ENCODE measurements around the gene SLC41A3. TPM values are rescaled to one million over a fixed set of nuclear protein-coding genes. Genes with fewer than 3 reads are reported as not detected.
"Not testable (repeated sequence)": the region's sequence is repeated elsewhere in the genome, so short reads cannot be mapped to it uniquely, and the experiment has no call there.

The SLC41A3 gene
- total RNA-seq, 1 donor from 2014 or later: 58.8 TPM

- H3K4me3 Mint-ChIP-seq: no peak overlapping the region
Observed at GRCh38 chr3:126003447-126004190, 80.3 kb downstream of the SLC41A3 start.

DNA sequence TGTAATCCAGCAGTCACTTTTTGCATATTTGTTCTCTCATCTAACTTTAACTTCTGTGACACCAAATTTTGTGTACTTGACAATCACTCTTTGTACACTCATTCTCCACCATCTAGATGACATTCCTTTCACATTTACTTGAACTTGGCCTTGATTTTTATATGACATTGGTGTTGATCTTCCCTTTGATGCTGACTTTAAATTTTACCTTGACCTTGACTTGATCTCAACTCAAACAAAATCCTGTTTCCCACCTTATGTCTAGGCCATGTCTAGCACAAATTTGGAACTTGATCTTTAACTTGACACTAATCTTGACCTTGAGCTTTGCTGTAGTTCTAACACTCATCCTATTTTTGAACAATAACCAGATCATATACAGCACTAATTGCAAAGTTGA, 81.7 kb downstream of the SLC41A3 start:
- no peak overlapping the region for H3K4me3 Mint-ChIP-seq
- H3K9me3 Mint-ChIP-seq: peaks cover 26% of the 10 kb centered on the region
- peaks cover 7% of the 10 kb centered on the region for H3K27me3 Mint-ChIP-seq (ENCODE audit: low read depth)
- TF ChIP-seq, protein P1, sequence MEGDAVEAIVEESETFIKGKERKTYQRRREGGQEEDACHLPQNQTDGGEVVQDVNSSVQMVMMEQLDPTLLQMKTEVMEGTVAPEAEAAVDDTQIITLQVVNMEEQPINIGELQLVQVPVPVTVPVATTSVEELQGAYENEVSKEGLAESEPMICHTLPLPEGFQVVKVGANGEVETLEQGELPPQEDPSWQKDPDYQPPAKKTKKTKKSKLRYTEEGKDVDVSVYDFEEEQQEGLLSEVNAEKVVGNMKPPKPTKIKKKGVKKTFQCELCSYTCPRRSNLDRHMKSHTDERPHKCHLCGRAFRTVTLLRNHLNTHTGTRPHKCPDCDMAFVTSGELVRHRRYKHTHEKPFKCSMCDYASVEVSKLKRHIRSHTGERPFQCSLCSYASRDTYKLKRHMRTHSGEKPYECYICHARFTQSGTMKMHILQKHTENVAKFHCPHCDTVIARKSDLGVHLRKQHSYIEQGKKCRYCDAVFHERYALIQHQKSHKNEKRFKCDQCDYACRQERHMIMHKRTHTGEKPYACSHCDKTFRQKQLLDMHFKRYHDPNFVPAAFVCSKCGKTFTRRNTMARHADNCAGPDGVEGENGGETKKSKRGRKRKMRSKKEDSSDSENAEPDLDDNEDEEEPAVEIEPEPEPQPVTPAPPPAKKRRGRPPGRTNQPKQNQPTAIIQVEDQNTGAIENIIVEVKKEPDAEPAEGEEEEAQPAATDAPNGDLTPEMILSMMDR (conservative IDR thresholded peaks at IDR 0.05): no peak
- DNase-seq (ENCODE audit: low read depth, low spot score): no peak
- H3K36me3 Mint-ChIP-seq (ENCODE audit: low read depth): peaks cover 33% of the 10 kb centered on the region
- H3K4me1 Mint-ChIP-seq: no peaks in the 10 kb centered on the region
- no peak overlapping the region for H3K27ac Mint-ChIP-seq (ENCODE audit: unreplicated experiment)

More at GRCh38 chr3:126003447-126004190, 80.3 kb downstream of the SLC41A3 start:
- Mint-ChIP-seq H3K36me3 (ENCODE audit: low read depth) (peaks cover 31% of the 10 kb centered on the region), H3K27ac (ENCODE audit: unreplicated experiment) (no peak overlapping the region), H3K9me3 (peaks cover 21% of the 10 kb centered on the region), H3K27me3 (ENCODE audit: low read depth) (peaks cover 6% of the 10 kb centered on the region), H3K4me1 (no peaks in the 10 kb centered on the region)
- TF ChIP-seq, protein P1 (conservative IDR thresholded peaks at IDR 0.05): no peak
- DNase-seq (ENCODE audit: low read depth, low spot score): no peak

GRCh38 chr3:125996751-125997150, 87.2 kb downstream of the SLC41A3 start:
- H3K4me1 Mint-ChIP-seq; H3K27ac Mint-ChIP-seq (ENCODE audit: unreplicated experiment); DNase-seq (ENCODE audit: low read depth, low spot score); H3K4me3 Mint-ChIP-seq; H3K27me3 Mint-ChIP-seq (ENCODE audit: low read depth): not testable (repeated sequence)
- Mint-ChIP-seq H3K9me3 (peaks cover 28% of the 10 kb centered on the region), H3K36me3 (ENCODE audit: low read depth) (peaks cover 32% of the 10 kb centered on the region)

DNA sequence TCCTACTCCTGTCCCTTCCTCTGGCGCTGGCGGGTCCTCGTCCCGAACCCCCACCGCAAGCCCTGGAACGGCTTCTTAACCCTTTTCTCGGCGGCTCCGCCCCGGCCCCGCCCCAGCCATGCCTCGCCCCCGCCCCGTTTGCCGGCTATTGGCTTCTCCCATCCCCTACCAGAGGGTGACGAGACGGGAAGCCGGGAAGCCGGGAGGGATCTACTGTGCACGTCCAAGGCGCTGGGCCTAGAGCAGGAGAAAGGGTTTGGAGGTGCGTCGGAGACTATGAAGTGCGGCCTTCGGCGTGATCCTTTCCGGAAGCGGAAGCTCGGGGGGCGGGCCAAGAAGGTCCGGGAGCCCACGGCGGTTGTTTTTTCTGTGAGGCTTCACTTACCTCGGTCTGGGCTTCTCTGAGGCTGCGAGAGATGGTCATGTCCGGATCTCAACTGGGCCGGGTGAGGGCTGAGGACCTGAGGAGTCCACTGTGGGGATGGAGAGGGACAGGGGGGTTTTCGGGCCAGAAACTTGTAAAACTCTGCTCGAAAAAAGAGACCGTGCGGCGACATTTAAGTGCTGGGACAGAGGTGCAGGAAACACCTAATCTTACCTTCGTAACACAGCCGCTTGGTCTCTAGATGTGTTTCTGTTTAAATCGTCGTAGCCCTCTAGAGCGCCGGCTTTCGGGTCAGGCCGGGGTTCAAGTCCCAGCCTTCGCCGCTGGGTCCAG, 93.5 kb downstream of the SLC41A3 start:
- Mint-ChIP-seq H3K36me3 (ENCODE audit: low read depth) (peaks cover 6% of the 10 kb centered on the region), H3K27ac (ENCODE audit: unreplicated experiment) (peak overlapping the region; percentile 99), H3K27me3 (ENCODE audit: low read depth) (no peaks in the 10 kb centered on the region), H3K4me3 (peak overlapping the region; percentile 100), H3K4me1 (peaks cover 18% of the 10 kb centered on the region), H3K9me3 (peaks cover 7% of the 10 kb centered on the region)
- TF ChIP-seq, protein P1 (conservative IDR thresholded peaks at IDR 0.05): no peak
- DNase-seq (ENCODE audit: low read depth, low spot score): peak; percentile 79

- not testable (repeated sequence) for H3K4me1 Mint-ChIP-seq; H3K4me3 Mint-ChIP-seq; H3K36me3 Mint-ChIP-seq (ENCODE audit: low read depth); H3K9me3 Mint-ChIP-seq; H3K27ac Mint-ChIP-seq (ENCODE audit: unreplicated experiment); H3K27me3 Mint-ChIP-seq (ENCODE audit: low read depth); DNase-seq (ENCODE audit: low read depth, low spot score)
Observed at GRCh38 chr3:125984951-125985350, 99.0 kb downstream of the SLC41A3 start.

DNA sequence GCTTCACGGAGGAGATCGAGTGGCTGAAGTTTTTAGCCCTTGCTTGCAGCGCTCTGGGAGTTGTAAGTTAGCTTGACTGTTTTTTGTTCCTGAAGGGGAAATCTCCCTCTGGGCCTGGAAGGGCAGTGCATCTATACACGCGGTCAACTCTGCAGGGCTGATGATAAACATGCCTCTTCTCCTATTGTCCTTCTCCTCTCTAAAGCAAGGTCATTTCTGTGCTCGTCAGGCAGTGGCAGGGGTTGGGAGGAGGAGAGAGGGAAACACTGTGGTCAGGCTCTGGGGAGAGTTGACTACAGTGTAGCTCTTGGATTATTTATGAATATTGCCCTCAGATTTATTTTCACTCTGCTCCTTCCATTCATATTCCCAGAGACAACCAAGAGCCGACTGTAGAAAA, 106.8 kb downstream of the SLC41A3 start:
- not testable (repeated sequence) for DNase-seq (ENCODE audit: low read depth, low spot score); H3K9me3 Mint-ChIP-seq; H3K27me3 Mint-ChIP-seq (ENCODE audit: low read depth); H3K27ac Mint-ChIP-seq (ENCODE audit: unreplicated experiment); H3K36me3 Mint-ChIP-seq (ENCODE audit: low read depth)
- Mint-ChIP-seq H3K4me3 (peak overlapping the region; percentile 10), H3K4me1 (peaks cover 49% of the 10 kb centered on the region)

DNA sequence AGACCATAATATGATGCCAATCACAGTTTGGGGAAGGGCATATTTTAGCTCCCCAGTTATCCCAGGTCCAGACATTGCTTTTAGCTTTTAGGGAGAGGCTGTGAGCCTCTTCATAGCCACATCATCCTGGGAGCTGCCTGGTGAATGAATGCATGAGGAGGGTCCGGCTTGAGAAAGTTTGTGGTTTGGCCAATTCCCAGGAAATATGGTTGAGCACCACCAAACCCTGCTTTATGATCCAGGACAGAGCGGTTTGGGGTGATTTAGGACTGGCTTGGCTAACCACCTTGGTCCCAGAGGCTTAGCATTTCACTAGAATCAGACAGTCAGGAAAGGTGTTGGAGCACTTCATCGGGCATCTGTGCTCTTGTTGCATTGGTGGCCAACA, 107.9 kb downstream of the SLC41A3 start:
- not testable (repeated sequence) for DNase-seq (ENCODE audit: low read depth, low spot score); H3K9me3 Mint-ChIP-seq; H3K36me3 Mint-ChIP-seq (ENCODE audit: low read depth)
- peak overlapping the region; percentile 87 for H3K27ac Mint-ChIP-seq (ENCODE audit: unreplicated experiment)
- H3K27me3 Mint-ChIP-seq (ENCODE audit: low read depth): peaks cover 15% of the 10 kb centered on the region
- H3K4me1 Mint-ChIP-seq: peaks cover 53% of the 10 kb centered on the region
- peak overlapping the region; percentile 70 for H3K4me3 Mint-ChIP-seq

- not testable (repeated sequence) for H3K9me3 Mint-ChIP-seq; DNase-seq (ENCODE audit: low read depth, low spot score); H3K36me3 Mint-ChIP-seq (ENCODE audit: low read depth)
- Mint-ChIP-seq H3K4me3 (peak overlapping the region; percentile 70), H3K27me3 (ENCODE audit: low read depth) (peaks cover 20% of the 10 kb centered on the region), H3K27ac (ENCODE audit: unreplicated experiment) (peak overlapping the region; percentile 90), H3K4me1 (peaks cover 53% of the 10 kb centered on the region)
Observed at GRCh38 chr3:125975245-125976002, 108.5 kb downstream of the SLC41A3 start.
